ENCODE results near the gene DOK7.

DNA sequence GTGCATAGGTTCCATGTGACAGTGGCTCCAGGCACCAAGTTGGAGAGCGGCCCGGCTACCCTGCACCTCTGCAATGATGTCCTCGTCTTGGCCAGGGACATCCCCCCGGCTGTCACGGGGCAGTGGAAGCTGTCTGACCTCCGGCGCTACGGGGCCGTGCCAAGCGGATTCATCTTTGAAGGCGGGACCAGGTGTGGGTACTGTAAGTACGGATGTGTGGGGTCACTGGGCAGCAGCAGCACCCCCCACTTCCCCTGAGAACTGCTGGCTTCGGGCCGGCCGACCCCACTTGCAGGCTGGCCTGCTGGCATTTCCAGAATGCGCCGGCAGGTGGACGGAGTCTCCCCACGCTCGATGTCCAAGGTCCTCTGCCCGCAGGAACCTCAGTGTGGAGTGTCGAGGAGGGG, 13.2 kb downstream of the DOK7 start:
- no peak for TF ChIP-seq POLR2A (IDR thresholded peaks at IDR 0.05)
- no peak for TF ChIP-seq EP300 (IDR thresholded peaks at IDR 0.05)

All from sigmoid colon (tissue), 4 donors.